Small intestine (tissue), 7 donors: ENCODE data around the gene NRG3. TPM values are rescaled to one million over a fixed set of nuclear protein-coding genes. Genes with fewer than 3 reads are reported as not detected.
"Not testable (repeated sequence)": the region's sequence is repeated elsewhere in the genome, so short reads cannot be mapped to it uniquely, and the experiment has no call there.

Source experiments
- DNase-seq, 2 donors: peaks; one replicate each; pipeline versions ENCODE4 v3.0.0 to v3.0.0-alpha.2; 2013
- FAIRE-seq: peaks from 2 replicates; lab custom pipeline; 2012; peaks lifted over from hg19 to GRCh38; lab: Jason Lieb, UNC
- H3K27ac ChIP-seq, 3 donors: one replicate each; pipeline ENCODE4 v1.5.1; 2013; ENCODE audit warnings: low read length in 2 of 3, mild to moderate bottlenecking in 2 of 3, control low read depth in 1 of 3, inconsistent platforms in 1 of 3, low read depth in 1 of 3, moderate library complexity in 1 of 3
- H3K27me3 ChIP-seq, 3 donors: one replicate each; pipeline ENCODE4 v1.6.1; 2013; ENCODE audit warnings: low read length in 3 of 3, inconsistent platforms in 1 of 3; ENCODE audit not compliant: control insufficient read depth in 3 of 3, insufficient read depth in 3 of 3
- H3K36me3 ChIP-seq, 3 donors: one replicate each; pipeline ENCODE4 v1.6.1; 2013; ENCODE audit warnings: low read length in 3 of 3, inconsistent platforms in 1 of 3, low read depth in 1 of 3, mild to moderate bottlenecking in 1 of 3, moderate library complexity in 1 of 3; ENCODE audit not compliant: control insufficient read depth in 3 of 3, insufficient read depth in 2 of 3
- H3K4me1 ChIP-seq, 3 donors: one replicate each; pipeline ENCODE4 v1.6.1; 2013; ENCODE audit warnings: low read length in 2 of 3, inconsistent platforms in 1 of 3, low read depth in 1 of 3, mild to moderate bottlenecking in 1 of 3, moderate library complexity in 1 of 3; ENCODE audit not compliant: control insufficient read depth in 3 of 3, insufficient read depth in 2 of 3
- H3K4me3 ChIP-seq, 3 donors: one replicate each; pipeline ENCODE4 v1.5.1; 2013; ENCODE audit warnings: low read length in 3 of 3, control low read depth in 1 of 3, inconsistent platforms in 1 of 3, low read depth in 1 of 3, mild to moderate bottlenecking in 1 of 3, moderate library complexity in 1 of 3
- H3K9me3 ChIP-seq, 2 donors: one replicate each; pipeline ENCODE4 v1.6.1; 2013; ENCODE audit warnings: low read depth in 1 of 2, low read length in 1 of 2; ENCODE audit not compliant: control insufficient read depth in 2 of 2, insufficient read depth in 1 of 2
- WGBS, 3 donors: extraction: QIAGEN DNeasy Blood & Tissue Kit; methylation state at CpG; one replicate each; pipeline ENCODE4 v1.1.7; 2013; 5-methylcytosine and 5-hydroxymethylcytosine counted together
- polyA plus RNA-seq, 4 donors: library from polyadenylated mRNA; stranded (reverse) in 3 of 4; unstranded in 1 of 4; fragments of 200-250 nt in 3 of 4; fragments of 120-200 nt in 1 of 4; gene quantifications; one replicate each; pipeline versions ENCODE4 v1.2.1 to v1.2.3, GENCODE V29; 2013
- donor health status: healthy with polysubstance abuse.
- donor health status: control.
- donor health status: control.
- donor health status: Bipolar disorder and iron deficiency.
- donor health status: healthy.

The NRG3 gene
- polyA plus RNA-seq, 4 donors, result 0.25 to 0.72 TPM; not detected in 2

- DNase-seq, result no peak
- WGBS, 3 donors, result 64 to 86% (median 73%) methylated on average over 3 of the region's 3 CpGs
- Histone ChIP-seq H3K4me3 (no peak overlapping the region), H3K27ac (no peak overlapping the region), H3K27me3 (no peaks in the 10 kb centered on the region), H3K9me3 (peaks cover 0 to 2% of the 10 kb centered on the region in 2 donors), H3K36me3 (no peaks in the 10 kb centered on the region), H3K4me1 (no peaks in the 10 kb centered on the region)
- FAIRE-seq, result no peak
Observed at GRCh38 chr10:82313401-82313800, 438.4 kb downstream of the NRG3 start.

- WGBS, 3 donors, result 25 to 40% (median 33%) methylated on average over 3 of the region's 3 CpGs
- DNase-seq, result no peak
Observed at GRCh38 chr10:82318534-82318933, 443.5 kb downstream of the NRG3 start.

GRCh38 chr10:82319074-82319473 lies 444.1 kb downstream of the NRG3 start:
- Histone ChIP-seq H3K4me3 (no peak overlapping the region), H3K9me3 (no peaks in the 10 kb centered on the region), H3K36me3 (no peaks in the 10 kb centered on the region), H3K27ac (no peak overlapping the region), H3K4me1 (no peaks in the 10 kb centered on the region), H3K27me3 (no peaks in the 10 kb centered on the region)
- FAIRE-seq (no peak), DNase-seq (no peak)
- WGBS, 3 donors, result 82 to 90% (median 90%) methylated on average over 5 of the region's 5 CpGs

More at GRCh38 chr10:82318534-82318933, 443.5 kb downstream of the NRG3 start:
- Histone ChIP-seq H3K4me1 (no peaks in the 10 kb centered on the region), H3K9me3 (no peaks in the 10 kb centered on the region), H3K27ac (no peak overlapping the region), H3K36me3 (no peaks in the 10 kb centered on the region), H3K27me3 (no peaks in the 10 kb centered on the region), H3K4me3 (no peak overlapping the region)
- FAIRE-seq, result no peak

GRCh38 chr10:82319562-82319961 lies 444.6 kb downstream of the NRG3 start:
- no peaks in the 10 kb centered on the region for H3K27me3 ChIP-seq
- no peaks in the 10 kb centered on the region for H3K36me3 ChIP-seq
- no peak for DNase-seq
- no peak overlapping the region for H3K4me3 ChIP-seq
- no peaks in the 10 kb centered on the region for H3K4me1 ChIP-seq
- WGBS, 3 donors, result 30 to 52% (median 41%) methylated on average over 1 of the region's 1 CpG
- no peaks in the 10 kb centered on the region for H3K9me3 ChIP-seq
- no peak for FAIRE-seq
- no peak overlapping the region for H3K27ac ChIP-seq

GRCh38 chr10:82321724-82322123 lies 446.7 kb downstream of the NRG3 start:
- H3K27ac ChIP-seq, result no peak overlapping the region
- no peaks in the 10 kb centered on the region for H3K27me3 ChIP-seq
- DNase-seq, result no peak
- no peak for FAIRE-seq
- no peaks in the 10 kb centered on the region for H3K9me3 ChIP-seq
- no peaks in the 10 kb centered on the region for H3K4me1 ChIP-seq
- no peak overlapping the region for H3K4me3 ChIP-seq
- H3K36me3 ChIP-seq, result no peaks in the 10 kb centered on the region

GRCh38 chr10:82331716-82332115 lies 456.7 kb downstream of the NRG3 start:
- no peaks in the 10 kb centered on the region for H3K4me1 ChIP-seq
- DNase-seq, result no peak
- H3K9me3 ChIP-seq, result no peaks in the 10 kb centered on the region
- WGBS, 3 donors, result 73 to 79% (median 74%) methylated on average over 2 of the region's 2 CpGs
- no peaks in the 10 kb centered on the region for H3K36me3 ChIP-seq
- no peak overlapping the region for H3K27ac ChIP-seq
- H3K4me3 ChIP-seq, result no peak overlapping the region
- H3K27me3 ChIP-seq, result no peaks in the 10 kb centered on the region
- FAIRE-seq, result no peak

GRCh38 chr10:82335831-82336230 lies 460.8 kb downstream of the NRG3 start:
- Histone ChIP-seq H3K27ac (no peak overlapping the region), H3K4me1 (no peaks in the 10 kb centered on the region), H3K9me3 (no peaks in the 10 kb centered on the region), H3K36me3 (no peaks in the 10 kb centered on the region), H3K27me3 (no peaks in the 10 kb centered on the region), H3K4me3 (no peak overlapping the region)
- WGBS, 3 donors, result 56 to 64% (median 60%) methylated on average over 1 of the region's 1 CpG
- FAIRE-seq (no peak), DNase-seq (no peak)

GRCh38 chr10:82340166-82340565 lies 465.2 kb downstream of the NRG3 start:
- FAIRE-seq (no peak), DNase-seq (no peak)
- Histone ChIP-seq H3K36me3 (no peaks in the 10 kb centered on the region), H3K4me3 (no peak overlapping the region), H3K27ac (no peak overlapping the region), H3K9me3 (no peaks in the 10 kb centered on the region), H3K4me1 (no peaks in the 10 kb centered on the region), H3K27me3 (no peaks in the 10 kb centered on the region)
- 61 to 76% (median 64%) methylated on average over 2 of the region's 2 CpGs for WGBS, 3 donors

- not testable (repeated sequence) for H3K36me3 ChIP-seq, H3K4me1 ChIP-seq, H3K27me3 ChIP-seq, FAIRE-seq, H3K4me3 ChIP-seq, H3K9me3 ChIP-seq, H3K27ac ChIP-seq, DNase-seq
- 88 to 95% (median 90%) methylated on average over 12 to 22 of the region's 26 CpGs for WGBS, 3 donors
Observed at GRCh38 chr10:82349590-82349989, 474.6 kb downstream of the NRG3 start.
